BJ (cell line): ENCODE results near the gene GARIN5A. TPM values are rescaled to one million over a fixed set of nuclear protein-coding genes. Genes with fewer than 3 reads are reported as not detected.
A peak's percentile ranks its signal among the peaks of the same experiment; 100 is the strongest.

Experiments
- CTCF ChIA-PET: fragments of 350-600 bp; formaldehyde crosslinking; extraction: SDS; loops from one replicate; lab custom pipeline; 2021; ENCODE audit warnings: antibody characterized with exemption, inconsistent platforms; lab: Yijun Ruan, JAX
- POLR2A ChIA-PET: fragments of 300-600 bp; sonication (Branson Sonifier 250); formaldehyde crosslinking; extraction: SDS; loops from one replicate; lab custom pipeline; 2021; ENCODE audit warnings: antibody characterized with exemption; lab: Charles Lee
- DNase-seq: peaks from one replicate; pipeline ENCODE4 v3.0.0-alpha.2; 2011; ENCODE audit warnings: low read depth
- H3K27me3 ChIP-seq: 2 replicates; pipeline ENCODE4 v1.6.0; 2011; ENCODE audit warnings: low read length; ENCODE audit not compliant: control insufficient read depth, insufficient read depth
- H3K36me3 ChIP-seq: 2 replicates; pipeline ENCODE4 v1.5.1; 2011; ENCODE audit warnings: low read length; ENCODE audit not compliant: control insufficient read depth, insufficient read depth
- H3K4me3 ChIP-seq: 2 replicates; pipeline ENCODE4 v1.5.1; 2011; ENCODE audit warnings: low read depth, mild to moderate bottlenecking, control low read depth, low read length
- CTCF ChIP-seq: IDR thresholded peaks from 2 replicates; pipeline ENCODE4 v1.5.1; 2011; ENCODE audit warnings: low read depth, mild to moderate bottlenecking, control low read depth, inconsistent platforms, low read length, moderate library complexity; ENCODE audit not compliant: insufficient read depth
- polyA plus RNA-seq: library from polyadenylated mRNA; depleted of rRNA; stranded (reverse); fragments of >200 nt; gene quantifications from 2 replicates; pipeline ENCODE4 v1.2.3, GENCODE V29; 2011

GARIN5A gene
- polyA plus RNA-seq, 1 experiment = 0.56 TPM

- DNase-seq = peak; percentile 6
- peak; percentile 86 for TF ChIP-seq CTCF
- Histone ChIP-seq H3K36me3 (no peaks in the 10 kb centered on the region), H3K27me3 (peaks cover 2% of the 10 kb centered on the region; the same call in 1 of the 2 replicates), H3K4me3 (no peak overlapping the region)
- ChIA-PET CTCF (interaction anchor here (0.7 to 7.8 kb wide), 18 partner anchors 8 to 109 kb away, joined by 3 to 82 read pairs (median 4); partner anchors contain the start of genes NAPSA, NR1H2 and POLD1), POLR2A (interaction anchor here (1.0 kb wide), 1 partner anchor 93 kb away, joined by 3 read pairs; no protein-coding TSS in a partner anchor)
Observed at GRCh38 chr19:50461066-50461875, 15.4 kb downstream of the GARIN5A start.

GRCh38 chr19:50460161-50460765 is 16.4 kb downstream of the GARIN5A start:
- H3K4me3 ChIP-seq = no peak overlapping the region
- no peaks in the 10 kb centered on the region for H3K36me3 ChIP-seq
- DNase-seq = no peak
- H3K27me3 ChIP-seq = peaks cover 2% of the 10 kb centered on the region; the same call in 1 of the 2 replicates
- CTCF ChIA-PET = interaction anchor here (0.7 to 7.8 kb wide), 17 partner anchors 8 to 108 kb away, joined by 3 to 82 read pairs (median 4); partner anchors contain the start of genes NAPSA, NR1H2 and POLD1
- TF ChIP-seq CTCF = no peak
- POLR2A ChIA-PET = interaction anchor here (1.0 kb wide), 1 partner anchor 92 kb away, joined by 3 read pairs; no protein-coding TSS in a partner anchor

GRCh38 chr19:50459638-50460037 is 17.0 kb downstream of the GARIN5A start:
- no peak overlapping the region for H3K4me3 ChIP-seq
- H3K27me3 ChIP-seq = peaks cover 2% of the 10 kb centered on the region; the same call in 1 of the 2 replicates
- H3K36me3 ChIP-seq = no peaks in the 10 kb centered on the region
- ChIA-PET POLR2A (no interaction called here), CTCF (interaction anchor here (1.4 to 7.8 kb wide), 5 partner anchors 10 to 103 kb away, joined by 4 to 82 read pairs (median 9); partner anchors contain the start of genes NAPSA and POLD1)
- DNase-seq = no peak
- TF ChIP-seq CTCF = no peak

- no peak for TF ChIP-seq CTCF
- no peak overlapping the region for H3K4me3 ChIP-seq
- ChIA-PET POLR2A (no interaction called here), CTCF (interaction anchor here (1.3 to 1.4 kb wide), 2 partner anchors 91 to 101 kb away, joined by 3 to 6 read pairs; no protein-coding TSS in a partner anchor)
- peaks cover 2% of the 10 kb centered on the region for H3K27me3 ChIP-seq
- H3K36me3 ChIP-seq = no peaks in the 10 kb centered on the region
- no peak for DNase-seq
Observed at GRCh38 chr19:50459067-50459456, 17.6 kb downstream of the GARIN5A start.
